ENCODE measurements around the gene CFAP206. TPM values are rescaled to one million over a fixed set of nuclear protein-coding genes. Genes with fewer than 3 reads are reported as not detected.
A peak's percentile ranks its signal among the peaks of the same experiment; 100 is the strongest.

CFAP206 gene, protein sequence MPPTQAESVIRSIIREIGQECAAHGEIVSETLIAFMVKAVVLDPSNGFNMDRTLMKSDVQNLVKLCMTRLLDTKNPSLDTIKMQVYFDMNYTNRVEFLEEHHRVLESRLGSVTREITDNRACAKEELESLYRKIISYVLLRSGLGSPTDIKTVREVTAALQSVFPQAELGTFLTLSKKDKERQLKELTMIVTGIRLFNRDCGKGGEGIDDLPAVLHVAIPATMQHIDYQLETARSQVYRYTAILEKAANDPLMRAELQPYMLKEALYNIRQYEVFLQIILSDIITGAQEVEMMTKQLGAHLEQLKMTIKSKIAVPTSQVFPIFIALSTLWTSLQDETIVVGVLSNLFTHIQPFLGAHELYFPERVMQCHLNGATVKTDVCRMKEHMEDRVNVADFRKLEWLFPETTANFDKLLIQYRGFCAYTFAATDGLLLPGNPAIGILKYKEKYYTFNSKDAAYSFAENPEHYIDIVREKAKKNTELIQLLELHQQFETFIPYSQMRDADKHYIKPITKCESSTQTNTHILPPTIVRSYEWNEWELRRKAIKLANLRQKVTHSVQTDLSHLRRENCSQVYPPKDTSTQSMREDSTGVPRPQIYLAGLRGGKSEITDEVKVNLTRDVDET
- total RNA-seq: not detected

DNA sequence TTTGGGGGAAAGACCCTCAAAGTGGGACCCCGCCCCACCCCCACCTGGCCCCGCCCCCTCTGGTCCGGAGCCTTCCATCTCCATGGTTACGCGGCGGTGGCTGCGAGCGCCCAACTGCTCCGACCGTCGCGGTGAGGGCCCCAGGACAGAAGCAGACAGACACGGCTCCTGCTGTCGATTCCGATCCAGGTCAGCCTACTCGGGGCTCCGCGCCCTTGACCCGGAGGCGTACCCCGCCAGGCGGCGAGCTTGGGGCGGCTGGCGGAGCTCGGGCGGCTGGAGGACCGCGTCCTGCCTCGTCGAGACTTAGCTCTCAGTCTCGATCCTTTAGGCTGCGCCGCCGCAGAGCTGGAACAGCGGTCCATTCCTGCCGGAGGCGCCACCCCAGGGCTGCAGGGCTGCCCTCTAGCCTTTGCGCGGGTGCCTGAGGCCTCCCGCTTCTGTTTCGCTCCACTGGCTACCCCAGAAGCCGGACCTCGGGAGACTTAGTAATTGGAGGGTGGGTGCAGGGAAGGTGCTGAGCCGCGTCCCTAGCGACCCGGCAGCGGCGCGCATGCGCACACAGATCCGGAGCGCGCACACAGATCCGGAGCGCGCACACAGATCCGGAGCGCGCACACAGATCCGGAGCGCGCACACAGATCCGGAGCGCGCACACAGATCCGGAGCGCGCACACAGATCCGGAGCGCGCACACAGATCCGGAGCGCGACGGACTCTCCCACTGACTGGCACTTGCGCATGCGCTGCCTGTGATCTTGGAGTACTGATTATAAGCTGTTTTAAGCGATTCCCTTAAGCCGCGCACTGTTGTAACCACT lies at the start of gene CFAP206:
CFAP206 (plus strand) TSS at position 72 of the 820 bp plus-strand sequence. CDS start 1,868 bp downstream, outside the sequence.
- Mint-ChIP-seq H3K4me3 (peak within 1 kb of the TSS; percentile 80), H3K27me3 (peaks cover 16% of the 10 kb centered on the region), H3K9me3 (no peaks in the 10 kb centered on the region), H3K27ac (no peak within 1 kb of the TSS), H3K4me1 (ENCODE audit: low read depth) (peaks cover 4% of the 10 kb centered on the region), H3K36me3 (ENCODE audit: low read depth) (no peaks in the 10 kb centered on the region)
- DNase-seq (peak; percentile 84), ATAC-seq (peak; percentile 89)
- ChIA-PET POLR2A (interaction anchor here (0.5 to 0.7 kb wide), 3 partner anchors 17 to 142 kb away, joined by 3 read pairs; no protein-coding TSS in a partner anchor), CTCF (interaction anchor here (0.8 to 1.7 kb wide), 3 partner anchors 15 to 329 kb away, joined by 3 to 10 read pairs (median 5); no protein-coding TSS in a partner anchor)
- TF ChIP-seq, protein P1, sequence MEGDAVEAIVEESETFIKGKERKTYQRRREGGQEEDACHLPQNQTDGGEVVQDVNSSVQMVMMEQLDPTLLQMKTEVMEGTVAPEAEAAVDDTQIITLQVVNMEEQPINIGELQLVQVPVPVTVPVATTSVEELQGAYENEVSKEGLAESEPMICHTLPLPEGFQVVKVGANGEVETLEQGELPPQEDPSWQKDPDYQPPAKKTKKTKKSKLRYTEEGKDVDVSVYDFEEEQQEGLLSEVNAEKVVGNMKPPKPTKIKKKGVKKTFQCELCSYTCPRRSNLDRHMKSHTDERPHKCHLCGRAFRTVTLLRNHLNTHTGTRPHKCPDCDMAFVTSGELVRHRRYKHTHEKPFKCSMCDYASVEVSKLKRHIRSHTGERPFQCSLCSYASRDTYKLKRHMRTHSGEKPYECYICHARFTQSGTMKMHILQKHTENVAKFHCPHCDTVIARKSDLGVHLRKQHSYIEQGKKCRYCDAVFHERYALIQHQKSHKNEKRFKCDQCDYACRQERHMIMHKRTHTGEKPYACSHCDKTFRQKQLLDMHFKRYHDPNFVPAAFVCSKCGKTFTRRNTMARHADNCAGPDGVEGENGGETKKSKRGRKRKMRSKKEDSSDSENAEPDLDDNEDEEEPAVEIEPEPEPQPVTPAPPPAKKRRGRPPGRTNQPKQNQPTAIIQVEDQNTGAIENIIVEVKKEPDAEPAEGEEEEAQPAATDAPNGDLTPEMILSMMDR (IDR thresholded peaks at IDR 0.05): no peak
- intact Hi-C loops (cut with micrococcal nuclease): loop anchor here (2.0 kb wide), 1 partner anchor 65 kb away; the partner anchor contains the start of gene SLC35A1

DNA sequence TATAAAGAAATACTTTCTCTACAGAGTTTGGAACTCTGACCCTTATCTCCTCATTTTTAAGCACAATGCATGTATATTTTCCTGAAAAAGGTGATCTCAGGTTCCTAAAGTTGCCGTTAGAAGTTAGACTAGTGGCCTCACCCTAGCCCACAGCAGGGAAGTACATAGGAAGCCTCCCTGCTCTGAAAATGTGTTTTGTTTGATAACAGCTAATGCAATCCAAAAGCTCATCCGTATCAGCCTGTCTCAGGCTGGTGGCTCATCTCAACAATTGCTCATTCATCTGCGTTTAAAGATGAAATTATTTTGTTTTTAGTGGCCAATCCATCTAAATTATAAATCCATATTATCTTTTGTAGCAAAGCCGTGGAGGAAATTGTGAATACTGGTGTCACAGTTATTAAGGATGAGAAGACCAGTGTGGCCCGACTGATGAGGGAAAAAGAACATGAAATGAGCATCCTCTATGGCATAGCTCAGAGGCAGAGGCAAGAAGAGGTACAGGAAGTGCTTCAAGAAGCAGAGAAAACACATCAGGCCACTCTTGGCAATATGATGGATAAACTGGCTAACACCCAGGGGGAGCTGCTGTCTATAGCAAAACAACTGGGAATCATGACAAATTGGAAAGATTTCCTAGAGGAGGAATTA lies 43.0 kb upstream of the CFAP206 start:
- CTCF ChIA-PET: interaction anchor here (0.8 to 0.9 kb wide), 2 partner anchors 286 to 299 kb away, joined by 3 read pairs; no protein-coding TSS in a partner anchor
- no peaks in the 10 kb centered on the region for H3K27me3 Mint-ChIP-seq

DNA sequence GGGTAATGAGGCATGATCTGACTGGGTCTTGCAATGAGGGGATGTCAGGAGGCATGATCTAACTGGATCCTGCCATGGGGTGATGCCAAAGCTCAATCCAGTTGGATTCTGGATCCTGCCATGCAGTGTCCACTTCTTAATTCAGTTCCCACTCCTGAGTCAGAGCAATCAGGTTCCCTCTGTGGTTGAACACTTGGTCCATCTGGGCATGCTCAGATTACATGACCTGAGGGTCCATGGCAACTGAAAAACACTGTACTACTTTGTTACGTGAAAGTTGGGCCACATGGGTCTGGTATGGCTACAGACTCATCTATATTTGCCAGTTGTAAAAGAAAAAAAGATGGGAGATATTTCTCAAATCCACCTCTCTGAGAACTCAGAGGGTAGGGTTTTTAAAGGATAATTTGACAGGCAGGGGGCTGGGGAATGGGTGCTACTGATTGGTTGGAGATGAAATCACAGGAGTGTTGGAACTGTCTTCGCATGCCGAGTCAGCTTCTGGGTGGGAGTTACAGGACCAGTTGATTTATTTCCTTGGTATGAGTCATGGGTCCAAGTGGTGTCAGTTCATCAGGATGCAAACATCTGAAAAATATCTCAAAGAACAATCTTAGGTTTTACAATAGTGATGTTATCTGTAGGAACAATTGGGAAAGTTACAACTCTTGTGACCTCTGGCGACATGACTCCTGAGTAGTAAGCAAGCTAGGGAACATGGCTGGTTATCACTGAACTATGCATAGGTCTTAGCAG lies 41.5 kb upstream of the CFAP206 start:
- TF ChIP-seq, protein P1 (IDR thresholded peaks at IDR 0.05): no peak
- CTCF ChIA-PET: no interaction called here
- POLR2A ChIA-PET: no interaction called here

More for the DNA sequence above, 43.0 kb upstream of the CFAP206 start:
- Mint-ChIP-seq H3K4me3 (no peak overlapping the region), H3K9me3 (peaks cover 7% of the 10 kb centered on the region), H3K36me3 (ENCODE audit: low read depth) (no peaks in the 10 kb centered on the region), H3K27ac (no peak overlapping the region), H3K4me1 (ENCODE audit: low read depth) (no peaks in the 10 kb centered on the region)
- intact Hi-C loops (cut with micrococcal nuclease): no loop called here
- DNase-seq (no peak), ATAC-seq (no peak)
- POLR2A ChIA-PET: interaction anchor here (0.6 kb wide), 1 partner anchor 69 kb away, joined by 3 read pairs; no protein-coding TSS in a partner anchor
- TF ChIP-seq, protein P1 (IDR thresholded peaks at IDR 0.05): no peak

DNA sequence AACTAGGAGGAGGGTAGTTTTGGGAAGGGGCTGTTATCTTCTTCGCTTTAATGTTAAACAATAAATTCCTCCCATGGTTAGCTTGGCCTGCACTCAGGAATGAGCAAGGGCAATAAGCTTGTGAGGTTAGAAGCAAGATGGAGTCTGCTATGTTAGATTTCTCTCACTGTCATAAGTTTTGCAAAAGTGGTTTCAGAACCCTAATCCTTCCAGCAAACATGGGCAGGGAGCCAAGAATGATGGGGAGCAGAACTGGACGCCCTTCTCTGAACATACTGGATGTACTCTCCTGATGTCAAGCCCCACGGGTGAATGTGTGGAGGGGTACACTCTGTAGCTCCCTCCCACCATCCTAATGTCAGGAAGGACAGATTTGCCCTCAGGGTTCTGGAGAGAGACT lies 40.9 kb upstream of the CFAP206 start:
- POLR2A ChIA-PET: no interaction called here
- CTCF ChIA-PET: no interaction called here

More for the DNA sequence above, 41.5 kb upstream of the CFAP206 start:
- H3K4me1 Mint-ChIP-seq (ENCODE audit: low read depth): no peaks in the 10 kb centered on the region
- H3K9me3 Mint-ChIP-seq: peaks cover 7% of the 10 kb centered on the region
- intact Hi-C loops (cut with micrococcal nuclease): no loop called here
- no peak overlapping the region for H3K4me3 Mint-ChIP-seq
- DNase-seq (no peak), ATAC-seq (no peak)
- no peaks in the 10 kb centered on the region for H3K27me3 Mint-ChIP-seq
- H3K27ac Mint-ChIP-seq: no peak overlapping the region
- H3K36me3 Mint-ChIP-seq (ENCODE audit: low read depth): no peaks in the 10 kb centered on the region

More for the DNA sequence above, 40.9 kb upstream of the CFAP206 start:
- no peak for ATAC-seq
- no peak for DNase-seq
- no peaks in the 10 kb centered on the region for H3K4me1 Mint-ChIP-seq (ENCODE audit: low read depth)
- TF ChIP-seq, protein P1 (IDR thresholded peaks at IDR 0.05): no peak
- H3K4me3 Mint-ChIP-seq: no peak overlapping the region
- H3K9me3 Mint-ChIP-seq: peaks cover 7% of the 10 kb centered on the region
- no peaks in the 10 kb centered on the region for H3K36me3 Mint-ChIP-seq (ENCODE audit: low read depth)
- H3K27me3 Mint-ChIP-seq: no peaks in the 10 kb centered on the region
- intact Hi-C loops (cut with micrococcal nuclease): no loop called here
- no peak overlapping the region for H3K27ac Mint-ChIP-seq
